ENCODE data around the gene FNDC4.

DNA sequence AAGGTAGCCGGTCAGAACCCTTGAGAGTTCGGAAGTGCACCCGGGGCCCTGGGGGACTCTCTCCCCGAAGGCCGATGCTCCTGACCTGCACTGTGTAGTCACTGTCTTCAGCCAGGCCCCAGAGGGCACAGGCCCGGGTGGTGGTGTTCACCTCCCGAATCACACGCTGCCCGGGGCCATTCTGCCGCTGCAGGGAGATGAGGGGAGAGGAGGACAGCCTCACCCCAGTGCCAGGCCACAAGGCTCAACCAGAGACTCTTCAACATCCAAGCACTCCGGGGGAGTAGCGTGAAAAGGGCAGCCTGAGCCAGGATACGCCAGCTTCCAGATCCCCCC is 1.1 kb downstream of the FNDC4 start:
- TF ChIP-seq, protein P1, sequence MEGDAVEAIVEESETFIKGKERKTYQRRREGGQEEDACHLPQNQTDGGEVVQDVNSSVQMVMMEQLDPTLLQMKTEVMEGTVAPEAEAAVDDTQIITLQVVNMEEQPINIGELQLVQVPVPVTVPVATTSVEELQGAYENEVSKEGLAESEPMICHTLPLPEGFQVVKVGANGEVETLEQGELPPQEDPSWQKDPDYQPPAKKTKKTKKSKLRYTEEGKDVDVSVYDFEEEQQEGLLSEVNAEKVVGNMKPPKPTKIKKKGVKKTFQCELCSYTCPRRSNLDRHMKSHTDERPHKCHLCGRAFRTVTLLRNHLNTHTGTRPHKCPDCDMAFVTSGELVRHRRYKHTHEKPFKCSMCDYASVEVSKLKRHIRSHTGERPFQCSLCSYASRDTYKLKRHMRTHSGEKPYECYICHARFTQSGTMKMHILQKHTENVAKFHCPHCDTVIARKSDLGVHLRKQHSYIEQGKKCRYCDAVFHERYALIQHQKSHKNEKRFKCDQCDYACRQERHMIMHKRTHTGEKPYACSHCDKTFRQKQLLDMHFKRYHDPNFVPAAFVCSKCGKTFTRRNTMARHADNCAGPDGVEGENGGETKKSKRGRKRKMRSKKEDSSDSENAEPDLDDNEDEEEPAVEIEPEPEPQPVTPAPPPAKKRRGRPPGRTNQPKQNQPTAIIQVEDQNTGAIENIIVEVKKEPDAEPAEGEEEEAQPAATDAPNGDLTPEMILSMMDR (IDR thresholded peaks at IDR 0.05 in 8 of 11, conservative IDR thresholded peaks at IDR 0.05 in 3 of 11): no peak
- TF ChIP-seq POLR2A (IDR thresholded peaks at IDR 0.05): no peak

All from spleen (tissue), 7 donors.